Measurements from ENCODE around the gene GNAI3. TPM values are rescaled to one million over a fixed set of nuclear protein-coding genes. Genes with fewer than 3 reads are reported as not detected.

GNAI3 gene
- total RNA-seq, 1 experiment from 2014 or later, result 10.0 TPM

- no peak overlapping the region for H3K4me3 ChIP-seq
- POLR2A ChIA-PET (ENCODE audit: unreplicated experiment), result no interaction called here
- no peaks in the 10 kb centered on the region for H3K9me3 ChIP-seq (ENCODE audit: insufficient read depth, low read depth)
- no peak overlapping the region for H3K27ac ChIP-seq
- H3K4me1 ChIP-seq (replicated peaks; ENCODE audit: insufficient read depth), result peaks cover 11% of the 10 kb centered on the region
- no peaks in the 10 kb centered on the region for H3K79me2 ChIP-seq (ENCODE audit: low read depth)
- BruUV-seq (replicated peaks), result no TSS peak
- no peak overlapping the region for H3K4me2 ChIP-seq
- TF ChIP-seq CTCF (conservative IDR thresholded peaks at IDR 0.05), result no peak
- TF ChIP-seq EZH2 (IDR thresholded peaks at IDR 0.05; ENCODE audit: low read depth), result no peak
- no peak overlapping the region for H2AFZ ChIP-seq
- no peaks in the 10 kb centered on the region for H3K36me3 ChIP-seq (ENCODE audit: low read depth)
- H3K9me2 ChIP-seq (ENCODE audit: insufficient read depth), result no peaks in the 10 kb centered on the region; the same call in 1 of the 2 replicates
- intact Hi-C loops (cut with micrococcal nuclease; ENCODE audit: unreplicated experiment), result no loop called here
- no peaks in the 10 kb centered on the region for H3K27me3 ChIP-seq (ENCODE audit: insufficient read depth, low read depth)
- no peaks in the 10 kb centered on the region; the same call in 1 of the 2 replicates for H3F3A ChIP-seq (ENCODE audit: insufficient read depth, low read depth)
- CTCF ChIA-PET, result no interaction called here
- H4K20me1 ChIP-seq (ENCODE audit: insufficient read depth), result no peaks in the 10 kb centered on the region
- DNase-seq, result no peak
Measured at GRCh38 chr1:109513110-109513710, 35.2 kb upstream of the GNAI3 start.

- Histone ChIP-seq H3K79me2 (ENCODE audit: low read depth) (no peaks in the 10 kb centered on the region), H3K36me3 (ENCODE audit: low read depth) (no peaks in the 10 kb centered on the region), H3K4me3 (no peak overlapping the region), H3K27me3 (ENCODE audit: insufficient read depth, low read depth) (no peaks in the 10 kb centered on the region), H3K27ac (no peak overlapping the region), H4K20me1 (ENCODE audit: insufficient read depth) (no peaks in the 10 kb centered on the region), H3K4me2 (no peak overlapping the region), H2AFZ (no peak overlapping the region), H3K9me3 (ENCODE audit: insufficient read depth, low read depth) (no peaks in the 10 kb centered on the region), H3K4me1 (replicated peaks; ENCODE audit: insufficient read depth) (peaks cover 10% of the 10 kb centered on the region), H3K9me2 (ENCODE audit: insufficient read depth) (no peaks in the 10 kb centered on the region; the same call in 1 of the 2 replicates), H3F3A (ENCODE audit: insufficient read depth, low read depth) (no peaks in the 10 kb centered on the region; the same call in 1 of the 2 replicates)
- POLR2A ChIA-PET (ENCODE audit: unreplicated experiment), result interaction anchor here (0.6 kb wide), 1 partner anchor 117 kb away, joined by 4 read pairs; no protein-coding TSS in a partner anchor
- CTCF ChIA-PET, result interaction anchor here (1.1 kb wide), 1 partner anchor 18 kb away, joined by 5 read pairs; no protein-coding TSS in a partner anchor
- TF ChIP-seq EZH2 (IDR thresholded peaks at IDR 0.05; ENCODE audit: low read depth) (no peak), CTCF (conservative IDR thresholded peaks at IDR 0.05) (no peak)
- no TSS peak for BruUV-seq (replicated peaks)
- intact Hi-C loops (cut with micrococcal nuclease; ENCODE audit: unreplicated experiment), result no loop called here
- no peak for DNase-seq
Measured at GRCh38 chr1:109514846-109515245, 33.6 kb upstream of the GNAI3 start.

- Histone ChIP-seq H4K20me1 (ENCODE audit: insufficient read depth) (no peaks in the 10 kb centered on the region), H3K9me3 (ENCODE audit: insufficient read depth, low read depth) (no peaks in the 10 kb centered on the region), H3K36me3 (ENCODE audit: low read depth) (no peaks in the 10 kb centered on the region), H3K4me3 (no peak overlapping the region), H2AFZ (no peak overlapping the region), H3K27ac (no peak overlapping the region), H3F3A (ENCODE audit: insufficient read depth, low read depth) (no peaks in the 10 kb centered on the region; the same call in 1 of the 2 replicates), H3K27me3 (ENCODE audit: insufficient read depth, low read depth) (peaks cover 17% of the 10 kb centered on the region; the same call in 1 of the 2 replicates), H3K79me2 (ENCODE audit: low read depth) (no peaks in the 10 kb centered on the region), H3K9me2 (ENCODE audit: insufficient read depth) (no peaks in the 10 kb centered on the region; the same call in 1 of the 2 replicates), H3K4me1 (replicated peaks; ENCODE audit: insufficient read depth) (no peaks in the 10 kb centered on the region), H3K4me2 (no peak overlapping the region)
- CTCF ChIA-PET, result no interaction called here
- TF ChIP-seq CTCF (conservative IDR thresholded peaks at IDR 0.05), result no peak
- no peak for TF ChIP-seq EZH2 (IDR thresholded peaks at IDR 0.05; ENCODE audit: low read depth)
- intact Hi-C loops (cut with micrococcal nuclease; ENCODE audit: unreplicated experiment), result no loop called here
- BruUV-seq (replicated peaks), result no TSS peak
- no peak for DNase-seq
- POLR2A ChIA-PET (ENCODE audit: unreplicated experiment), result no interaction called here
Measured at GRCh38 chr1:109516872-109517271, 31.5 kb upstream of the GNAI3 start.

All from PC-9 (cell line).